Smooth muscle cell of the pulmonary artery (primary cell): Measurements from ENCODE around the gene SETD4. TPM values are rescaled to one million over a fixed set of nuclear protein-coding genes. Genes with fewer than 3 reads are reported as not detected.

Experiments used
- total RNA-seq: library from RNA; depleted of rRNA; stranded (reverse); fragments of >200 nt; gene quantifications from 2 replicates; pipeline ENCODE4 v1.2.3, GENCODE V29; 2014

Gene SETD4
- 11.1 and 15.2 TPM in 2 replicates for total RNA-seq

GRCh38 chr21:36060159-36060921 lies at the start of gene SETD4:
SETD4 (minus strand) TSS chr21:36060526; CDS start chr21:36058888, 1,638 bp downstream.

GRCh38 chr21:36069713-36070583 lies 9.6 kb upstream of the SETD4 start, which contains the start of gene CBR1:
CBR1 (plus strand) TSS chr21:36070024; CDS start chr21:36070116, 92 bp downstream.

Other genes starting within 250 kb of the SETD4 start
- gene CBR1, start 9.5 kb upstream of the SETD4 start, total RNA-seq, result 152 and 195 TPM in 2 replicates
- 4.8 and 5.8 TPM in 2 replicates for gene CBR3, start 74.6 kb upstream of the SETD4 start, total RNA-seq
- gene DOP1B, start 96.3 kb upstream of the SETD4 start, total RNA-seq, result 7.4 and 17.4 TPM in 2 replicates